HG03378 (cell line): ENCODE results near the gene HDGFL3.
"Not testable (repeated sequence)": the region's sequence is repeated elsewhere in the genome, so short reads cannot be mapped to it uniquely, and the experiment has no call there.

Experiments
- ATAC-seq: cut with Tn5 transposase; IDR thresholded peaks from one replicate; pipeline ENCODE4 v1.9.1; 2021; ENCODE audit warnings: mild to moderate bottlenecking, moderate library complexity; ENCODE audit not compliant: unreplicated experiment

Gene HDGFL3

DNA sequence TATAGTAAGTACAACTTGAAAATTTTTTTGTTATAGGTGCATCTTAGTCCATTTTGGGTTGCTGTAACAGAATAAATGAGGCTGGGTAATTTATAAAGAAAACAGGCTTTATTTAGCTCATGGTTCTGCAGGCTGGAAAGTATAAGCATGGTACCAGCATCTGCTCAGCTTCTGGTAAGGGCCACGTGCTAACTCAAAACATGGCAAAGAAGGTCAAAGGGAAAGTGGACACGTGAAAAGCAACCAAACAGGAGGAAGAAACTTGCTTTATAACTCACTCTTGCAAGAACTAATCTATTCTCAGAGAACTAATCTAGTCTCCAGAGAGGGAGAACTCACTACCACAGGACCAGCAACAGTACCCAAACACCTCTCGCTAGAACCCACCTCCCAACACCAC is 9.1 kb downstream of the HDGFL3 start:
- ATAC-seq: no peak

DNA sequence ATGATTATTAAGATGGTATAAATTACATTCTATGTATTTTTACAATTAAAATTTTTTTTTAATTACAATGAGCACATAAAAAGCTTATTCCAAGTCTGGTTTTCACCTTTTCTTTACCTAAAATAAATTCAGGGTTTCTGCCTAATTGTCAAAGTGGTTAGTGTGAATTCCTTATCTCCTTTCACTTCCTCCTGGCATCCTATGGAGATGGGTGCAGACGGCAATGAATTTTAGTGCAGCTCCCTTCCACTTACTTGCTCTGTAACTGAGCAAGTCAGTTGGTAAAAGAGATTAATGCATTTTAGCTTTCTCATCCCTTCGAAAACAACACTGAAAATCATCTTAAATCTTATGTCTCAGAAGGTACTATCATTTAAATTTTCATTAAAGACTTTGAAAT is 13.1 kb downstream of the HDGFL3 start:
- no peak for ATAC-seq

DNA sequence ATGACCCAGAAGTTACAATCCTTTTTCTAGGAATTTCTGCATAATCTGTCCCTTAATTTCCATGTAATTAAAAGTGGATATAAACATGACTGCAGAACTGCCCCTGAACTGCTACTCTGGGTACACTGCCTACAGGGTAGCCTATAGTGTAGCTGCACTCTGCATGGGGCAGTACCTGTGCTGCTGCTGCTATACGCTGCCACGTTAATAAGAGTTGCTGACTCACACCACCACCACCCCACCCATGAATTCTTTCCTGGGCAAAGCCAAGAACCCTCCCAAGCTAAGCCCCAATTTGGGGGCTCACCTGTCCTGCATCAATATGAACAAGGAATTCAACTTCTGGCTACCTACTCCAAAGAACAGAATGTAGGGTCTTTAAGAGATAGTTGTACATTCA is 13.9 kb downstream of the HDGFL3 start:
- ATAC-seq: no peak

DNA sequence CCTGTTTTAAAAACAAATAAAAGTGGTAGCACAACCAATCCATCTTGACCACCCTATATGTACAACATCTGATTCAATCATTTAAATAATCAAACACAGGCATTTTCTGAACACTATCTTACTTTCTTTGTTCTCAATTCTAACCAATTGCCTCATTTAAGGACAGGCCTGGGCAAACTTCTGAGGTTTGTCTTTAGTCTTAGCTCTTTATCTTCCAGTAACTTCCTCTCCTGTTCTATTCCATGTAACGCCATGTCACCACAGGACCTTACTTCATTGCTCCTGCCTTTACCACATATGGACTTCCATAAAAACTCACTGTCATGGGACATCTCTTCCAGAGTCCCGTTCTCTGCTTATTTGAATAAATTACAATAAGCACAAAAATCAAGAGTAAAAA is 14.9 kb downstream of the HDGFL3 start:
- ATAC-seq: no peak

DNA sequence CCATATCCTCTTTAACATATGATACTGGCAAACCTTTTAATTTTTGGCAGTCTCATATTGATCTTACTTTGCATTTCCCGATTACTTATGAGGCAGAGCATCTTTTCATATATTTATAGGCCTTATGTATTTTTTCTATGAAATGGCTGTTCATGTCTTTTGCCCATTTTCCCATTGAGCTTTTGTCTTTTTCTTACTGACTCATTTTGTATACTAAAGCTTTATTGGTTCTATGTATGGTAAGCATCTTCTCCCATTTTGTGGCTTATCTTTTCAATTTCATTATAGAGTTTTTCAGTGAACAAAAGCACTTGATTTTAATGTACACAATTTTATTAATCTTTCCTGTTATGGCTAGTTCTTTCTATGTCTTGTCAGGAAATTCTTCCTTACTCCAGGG is 17.2 kb downstream of the HDGFL3 start:
- ATAC-seq: no peak

DNA sequence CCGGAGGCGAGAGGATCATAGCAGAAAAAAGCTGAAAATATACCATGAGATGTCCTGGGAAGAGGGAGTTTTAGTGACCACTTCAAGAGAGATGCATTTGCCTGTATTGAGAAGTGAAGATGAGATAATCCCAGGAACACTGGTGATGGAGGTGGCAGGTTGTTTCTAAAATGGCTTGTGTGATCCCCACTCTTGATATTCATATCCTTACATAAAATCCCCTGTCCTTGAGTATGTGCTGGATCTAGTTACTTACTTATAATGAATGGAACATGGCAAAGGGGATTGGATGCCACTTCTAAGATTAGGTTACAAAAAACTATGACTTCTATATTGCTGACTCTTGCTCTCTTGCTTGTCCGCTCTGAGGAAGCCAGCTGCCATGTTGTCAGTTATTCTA is 22.1 kb downstream of the HDGFL3 start:
- ATAC-seq: no peak

DNA sequence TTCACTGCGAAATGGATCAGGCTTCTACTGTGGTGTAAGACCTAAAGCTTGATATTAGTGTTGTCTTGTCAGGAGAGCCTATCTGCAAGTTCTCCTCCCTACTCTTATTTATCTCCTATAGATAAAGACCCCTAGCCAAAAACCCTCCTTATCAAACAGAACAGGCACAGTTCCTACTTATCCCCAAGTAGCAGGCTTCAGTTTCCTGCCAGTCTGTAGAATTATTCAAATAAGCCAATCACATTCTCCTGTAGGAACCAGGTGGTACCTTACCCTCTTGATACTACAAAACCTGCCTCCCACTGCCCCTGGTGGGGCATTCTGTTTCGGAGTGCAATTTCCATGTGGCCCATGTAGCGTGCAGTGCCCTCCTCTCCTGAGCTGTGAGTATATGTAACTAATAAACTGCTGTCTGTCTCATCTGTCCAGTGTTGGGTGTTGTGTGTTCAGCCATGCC is 28.7 kb downstream of the HDGFL3 start:
- ATAC-seq: no peak

DNA sequence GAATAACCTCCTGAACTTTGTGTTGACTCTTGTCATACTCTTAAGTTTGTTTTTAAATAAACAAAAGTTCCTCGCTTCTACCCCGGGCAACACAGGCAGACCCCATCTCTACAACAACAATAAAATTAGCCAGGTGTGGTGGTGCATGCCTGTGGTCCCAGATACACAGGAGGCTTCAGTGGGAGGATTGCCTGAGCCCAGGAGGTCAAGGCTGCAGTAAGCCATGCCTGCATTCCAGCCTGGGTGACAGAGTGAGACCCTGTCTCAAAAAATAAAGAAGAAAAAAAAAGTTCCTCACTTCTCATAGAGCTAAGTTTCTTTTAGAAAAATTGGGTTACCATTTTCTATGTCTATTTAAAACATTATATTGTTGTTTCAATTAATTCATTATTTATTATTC is 29.2 kb downstream of the HDGFL3 start:
- ATAC-seq: no peak

DNA sequence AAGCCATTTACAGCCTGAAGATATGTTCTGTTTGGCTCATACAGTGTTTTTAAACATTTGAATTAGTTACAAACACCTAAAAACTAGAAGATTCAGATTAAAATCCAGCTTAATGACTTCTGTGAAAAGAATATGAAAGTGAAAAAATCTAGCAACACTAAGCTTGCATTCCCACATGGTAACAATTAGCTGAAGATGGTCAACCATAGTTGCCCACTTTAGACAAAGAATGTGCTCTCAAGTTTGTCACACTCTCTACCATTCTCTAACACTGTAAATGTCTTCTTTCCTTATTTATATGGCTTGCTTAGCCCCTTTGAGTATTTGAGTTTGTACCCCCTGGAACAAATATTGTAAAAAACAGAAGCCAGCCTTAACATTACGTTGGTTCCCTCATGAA is 32.7 kb downstream of the HDGFL3 start:
- ATAC-seq: no peak

DNA sequence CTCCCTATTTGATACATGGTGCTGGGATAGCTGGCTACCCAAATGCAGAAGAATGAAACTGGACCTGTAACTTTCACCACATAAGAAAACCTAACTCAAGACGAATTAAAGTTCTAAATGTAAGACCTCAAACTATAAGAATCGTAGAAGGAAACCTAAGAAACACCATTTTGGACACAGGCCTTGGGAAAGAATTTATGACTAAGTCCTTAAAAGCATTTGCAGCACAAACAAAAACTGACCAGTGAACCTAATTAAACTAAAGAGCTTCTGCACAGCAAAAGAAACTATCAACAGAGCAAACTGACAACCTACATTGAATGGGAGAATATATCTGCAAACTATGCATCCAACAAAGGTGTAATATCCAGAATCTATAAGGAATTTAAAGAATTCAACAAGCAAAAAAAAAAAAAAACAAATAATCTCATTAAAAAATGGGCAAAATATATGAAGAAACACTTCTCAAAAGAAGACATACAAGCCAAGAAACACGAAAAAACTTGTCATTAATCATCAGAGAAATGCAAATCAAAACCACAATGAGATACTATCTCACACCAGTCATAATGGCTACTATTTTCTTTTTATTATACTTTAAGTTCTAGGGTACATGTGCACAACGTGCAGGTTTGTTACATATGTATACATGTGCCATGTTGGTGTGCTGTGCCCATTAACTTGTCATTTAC is 37.0 kb downstream of the HDGFL3 start:
- ATAC-seq: no peak

DNA sequence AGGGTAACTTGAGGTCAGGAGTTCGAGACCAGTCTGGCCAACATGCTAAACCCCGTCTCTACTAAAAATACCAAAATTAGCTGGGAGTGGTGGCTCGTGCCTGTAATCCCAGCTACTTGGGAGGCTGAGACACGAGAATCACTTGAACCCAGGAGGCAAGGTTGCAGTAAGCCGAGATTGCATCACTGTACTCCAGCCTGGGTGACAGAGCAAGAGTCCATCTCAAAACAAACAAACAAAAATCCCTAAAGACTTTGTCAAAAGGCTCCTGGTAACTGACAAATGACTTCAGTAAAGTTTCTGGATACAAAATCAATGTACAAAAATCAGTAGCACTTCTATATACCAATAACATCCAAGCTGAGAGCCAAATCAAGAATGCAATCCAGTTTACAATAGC is 38.0 kb downstream of the HDGFL3 start:
- not testable (repeated sequence) for ATAC-seq

DNA sequence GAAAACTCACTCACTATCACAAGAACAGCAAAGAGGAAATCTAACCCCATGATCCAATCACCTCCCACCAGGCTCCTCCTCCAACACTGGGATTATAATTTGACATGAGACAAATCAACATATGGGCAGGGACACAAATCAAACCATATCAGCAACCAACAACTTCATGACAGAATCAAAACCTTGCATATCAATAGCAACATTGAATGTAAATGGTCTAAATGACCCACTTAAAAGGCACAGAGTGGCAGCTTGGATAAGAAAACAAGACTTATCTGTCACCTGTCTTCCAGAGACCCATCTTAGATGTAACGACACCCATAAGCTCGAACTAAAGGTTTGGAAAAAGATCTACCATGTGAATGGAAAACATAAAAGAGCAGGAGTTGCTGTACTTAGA is 40.8 kb downstream of the HDGFL3 start:
- no peak for ATAC-seq

DNA sequence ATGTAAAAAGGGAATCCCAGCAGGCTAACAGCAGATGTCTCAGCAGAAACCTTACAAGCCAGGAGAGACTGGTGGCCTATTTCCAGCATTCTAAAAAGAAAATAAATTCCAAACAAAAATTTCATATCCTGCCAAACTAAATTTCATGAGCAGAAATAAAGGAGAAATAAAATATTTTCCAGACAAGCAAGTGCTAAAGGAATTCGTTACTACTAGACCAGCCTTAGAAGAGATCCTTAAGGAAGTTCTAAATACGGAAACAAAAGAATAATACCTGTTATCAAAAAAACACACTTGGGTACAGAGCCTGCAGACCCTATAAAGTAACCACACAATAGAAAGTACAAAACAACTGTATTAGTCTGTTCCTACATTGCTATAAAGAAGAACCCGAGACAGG is 41.4 kb downstream of the HDGFL3 start:
- no peak for ATAC-seq

DNA sequence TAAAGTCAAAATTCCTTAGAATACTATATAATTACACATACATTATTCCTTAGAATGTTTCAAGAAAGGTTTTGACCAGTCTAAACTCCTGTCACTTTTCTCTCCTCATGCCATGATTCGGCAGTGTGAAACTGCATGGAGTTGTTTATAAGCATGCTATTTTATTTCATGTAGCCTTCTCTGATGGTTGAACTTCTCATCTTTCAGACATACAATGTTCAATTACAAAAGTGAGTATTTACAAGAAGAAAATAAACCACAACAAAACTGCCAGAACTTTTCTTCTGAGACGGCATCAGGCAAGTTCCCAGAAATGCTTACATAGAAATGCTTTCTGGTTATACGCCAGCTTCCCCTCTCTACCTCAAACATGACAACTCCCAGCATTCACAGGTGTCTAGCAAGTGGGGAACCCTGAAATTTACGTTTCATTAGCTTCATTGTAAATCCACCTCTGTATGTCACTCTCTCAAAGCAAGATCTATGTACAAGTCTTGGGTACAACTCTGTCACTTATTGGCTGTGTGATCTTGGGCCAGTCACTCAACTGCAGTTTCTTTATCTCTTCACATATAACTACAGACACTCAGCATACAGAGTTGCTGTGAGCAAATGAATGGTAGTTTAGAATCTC is 42.7 kb downstream of the HDGFL3 start:
- ATAC-seq: no peak

DNA sequence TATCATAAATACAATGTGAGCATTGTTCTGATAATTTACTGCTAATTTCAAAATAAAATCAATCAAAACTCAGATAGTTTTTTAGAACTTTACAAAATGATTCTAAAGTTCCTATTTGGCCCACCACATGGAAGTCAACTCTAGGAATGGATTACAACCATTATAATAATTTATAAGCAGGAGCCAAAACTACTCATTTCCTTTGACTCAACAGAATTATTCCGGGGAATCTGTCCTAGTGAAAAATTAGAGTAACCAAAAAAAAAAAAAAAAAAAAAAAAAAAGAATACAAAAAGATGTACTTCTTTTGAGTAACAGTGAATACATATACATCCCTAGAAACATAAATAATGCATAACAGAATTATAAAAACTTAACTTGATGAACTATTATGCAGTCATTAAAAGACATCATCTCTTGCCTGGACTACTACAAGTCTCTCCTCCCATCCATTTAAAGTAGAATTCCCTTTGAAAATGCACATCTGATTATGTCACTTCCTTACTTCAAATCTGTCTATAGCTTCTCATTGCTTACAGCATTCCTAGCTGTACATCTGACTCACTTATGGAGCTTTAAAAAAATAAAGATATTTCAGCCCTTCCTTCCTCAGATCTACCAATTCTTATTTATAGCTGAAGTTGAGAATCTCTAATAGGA is 43.4 kb downstream of the HDGFL3 start:
- no peak for ATAC-seq

DNA sequence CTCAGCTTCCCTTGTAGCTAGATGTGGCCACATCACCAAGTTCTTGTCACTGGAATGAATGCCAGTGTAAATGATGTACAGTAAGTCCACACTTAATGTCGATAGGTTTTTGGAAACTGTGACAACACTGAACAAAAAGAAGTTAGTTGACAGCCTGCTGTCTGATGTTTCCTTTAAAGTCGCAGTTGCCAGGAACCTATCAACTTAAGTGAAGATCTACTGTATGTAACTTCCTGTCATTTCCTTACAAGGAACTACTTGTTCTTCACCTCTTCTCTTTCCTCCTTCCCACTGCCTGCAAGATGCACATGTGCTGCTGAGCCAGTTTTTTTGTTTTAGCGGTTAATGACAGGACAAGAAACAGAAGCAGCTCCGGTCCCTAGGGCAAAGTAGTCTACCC is 44.6 kb downstream of the HDGFL3 start:
- ATAC-seq: no peak

DNA sequence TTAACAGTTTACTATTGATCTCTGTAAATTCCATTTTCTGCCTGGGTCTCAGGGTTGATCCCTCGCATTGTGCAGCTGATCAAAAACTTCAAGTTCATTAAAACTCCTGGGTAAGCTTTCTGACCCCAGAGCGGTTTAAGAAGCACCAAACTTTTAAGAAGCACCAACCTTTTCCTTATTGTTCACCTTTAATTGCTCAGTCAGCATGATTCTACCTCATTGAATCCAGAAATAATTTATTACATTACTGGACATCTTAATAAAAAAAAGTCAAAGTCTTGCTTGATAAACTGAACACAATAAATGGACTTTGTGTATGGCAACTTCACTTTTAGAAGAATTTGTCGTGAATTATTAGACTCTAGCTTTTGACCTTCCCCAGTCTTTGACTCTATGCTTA is 46.9 kb downstream of the HDGFL3 start:
- ATAC-seq: no peak

DNA sequence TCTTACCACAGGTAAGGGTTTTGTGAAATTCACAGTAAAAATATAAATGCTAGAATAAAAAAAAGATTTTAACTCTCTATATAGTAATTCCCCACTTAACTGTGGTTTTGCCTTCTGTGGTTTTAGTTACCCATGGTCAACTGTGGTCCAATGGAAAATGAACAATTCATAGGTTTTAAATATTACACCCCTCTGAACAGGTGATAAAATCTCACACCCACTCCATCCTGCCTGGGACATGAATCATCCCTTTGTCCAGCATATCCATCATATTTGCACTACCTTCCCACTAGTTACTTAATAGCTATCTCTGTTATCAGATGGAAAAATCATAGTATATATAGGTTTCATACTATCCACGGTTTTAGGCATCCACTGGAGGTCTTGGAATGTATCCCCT is 49.2 kb downstream of the HDGFL3 start:
- no peak for ATAC-seq

DNA sequence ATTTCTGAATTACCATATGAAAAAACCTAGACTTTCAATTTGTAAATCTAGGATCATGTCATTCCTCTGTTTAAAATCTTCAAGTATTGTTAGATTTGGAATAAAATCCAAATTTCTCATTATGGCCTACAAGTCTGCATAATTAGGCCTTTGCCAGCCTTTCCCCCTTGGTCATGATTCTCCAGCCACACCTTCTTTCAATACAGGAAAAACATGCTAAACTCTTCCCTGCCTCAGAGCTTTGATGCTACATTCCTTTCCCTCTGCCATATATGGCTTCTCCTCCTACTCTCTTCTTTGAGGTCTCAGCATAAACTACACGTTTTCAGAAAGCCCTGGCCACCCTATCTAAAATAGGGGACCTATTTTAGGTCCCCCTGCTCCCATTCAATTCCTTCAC is 51.7 kb downstream of the HDGFL3 start:
- ATAC-seq: no peak

DNA sequence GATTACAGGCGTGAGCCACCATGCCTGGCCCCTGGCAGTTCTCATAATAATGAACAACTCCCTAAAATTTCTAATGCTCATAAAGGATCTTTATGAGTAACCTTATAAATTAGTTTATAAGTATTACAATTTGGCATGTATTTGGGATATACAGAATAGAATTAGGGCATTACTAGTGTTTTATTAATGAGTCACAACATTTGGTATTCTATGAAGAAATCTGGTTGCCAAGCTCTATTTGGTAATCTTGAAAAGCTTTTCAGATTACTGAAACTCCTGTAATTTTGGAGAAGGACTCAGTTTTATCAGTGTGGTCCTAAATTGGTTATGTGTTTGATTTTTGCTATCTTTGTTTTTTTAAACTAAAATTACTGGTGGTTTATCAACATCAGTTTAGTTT is 54.3 kb downstream of the HDGFL3 start:
- no peak for ATAC-seq

DNA sequence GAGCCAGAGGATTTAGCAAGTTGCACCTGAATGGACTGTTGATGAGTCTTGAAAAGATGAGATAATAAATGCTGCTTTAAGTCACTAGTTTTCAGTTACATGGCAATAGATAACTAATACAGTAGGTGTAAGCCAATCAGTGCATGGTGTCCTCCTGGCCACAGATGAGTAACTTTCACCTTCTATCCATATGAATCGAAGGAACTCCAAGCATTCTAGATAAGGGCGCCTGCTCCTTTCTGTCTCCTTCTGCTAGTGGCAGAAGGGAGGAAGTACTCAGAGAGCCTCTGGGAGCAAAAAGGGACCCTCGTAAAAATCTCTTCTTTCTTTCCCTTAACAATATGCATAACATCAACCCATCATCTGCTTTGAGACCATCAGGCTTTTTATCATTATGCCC is 62.9 kb downstream of the HDGFL3 start:
- no peak for ATAC-seq

DNA sequence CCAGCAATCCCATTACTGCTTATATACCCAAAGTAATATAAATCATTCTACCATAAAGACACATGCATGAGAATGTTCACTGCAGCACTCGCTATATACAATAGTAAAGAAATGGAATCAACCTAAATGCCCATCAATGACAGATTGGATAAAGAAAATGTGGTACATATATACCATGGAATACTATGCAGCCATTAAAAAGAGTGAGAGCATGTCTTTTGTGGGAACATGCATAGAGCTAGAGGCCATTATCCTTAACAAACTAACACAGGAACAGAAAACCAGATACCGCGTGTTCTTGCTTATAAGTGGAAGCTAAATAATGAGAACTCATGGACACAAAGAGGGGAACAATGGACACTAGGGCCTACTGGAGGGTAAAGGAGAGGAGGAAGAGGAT is 65.5 kb downstream of the HDGFL3 start:
- not testable (repeated sequence) for ATAC-seq
